Gastroesophageal sphincter (tissue), 4 donors: ENCODE results near the gene FRG2B. TPM values are rescaled to one million over a fixed set of nuclear protein-coding genes. Genes with fewer than 3 reads are reported as not detected.
"Not testable (repeated sequence)": the region's sequence is repeated elsewhere in the genome, so short reads cannot be mapped to it uniquely, and the experiment has no call there.

Experiments
- ATAC-seq: fragments of 150-250 bp; one replicate; pipeline ENCODE4 v1.9.1; 2016; ENCODE audit warnings: mild to moderate bottlenecking, moderate library complexity
- H3K27ac ChIP-seq, 4 donors: fragments of 200-600 bp; sonication (generic) in 3 of 4; 1 replicate in 3 of 4; 2 replicates in 1 of 4; pipeline ENCODE4 v1.5.1; 2016 to 2019
- H3K27me3 ChIP-seq: fragments of 200-600 bp; sonication (generic); one replicate; pipeline ENCODE4 v1.5.1; 2019
- H3K36me3 ChIP-seq, 2 donors: fragments of 200-600 bp; sonication (generic); one replicate each; pipeline ENCODE4 v1.5.1; 2019; ENCODE audit warnings: control low read depth in 1 of 2
- H3K4me1 ChIP-seq, 3 donors: fragments of 200-600 bp; sonication (generic); 1 replicate in 2 of 3; 2 replicates in 1 of 3; pipeline ENCODE4 v1.5.1; 2016 to 2019; ENCODE audit warnings: control low read depth in 2 of 3
- H3K4me3 ChIP-seq, 2 donors: fragments of 200-600 bp; sonication (generic); one replicate each; pipeline ENCODE4 v1.5.1; 2019; ENCODE audit warnings: mild to moderate bottlenecking in 1 of 2, moderate library complexity in 1 of 2
- H3K9me3 ChIP-seq, 3 donors: fragments of 200-600 bp; sonication (generic); one replicate each; pipeline ENCODE4 v1.5.1; 2017 to 2019; ENCODE audit warnings: control low read depth in 2 of 3
- EP300 ChIP-seq: sonication (generic); formaldehyde crosslinking; IDR thresholded peaks from one replicate; pipeline ENCODE4 v1.6.1; 2017; ENCODE audit warnings: antibody characterized with exemption, mild to moderate bottlenecking
- POLR2A ChIP-seq, 2 donors: fragments of 450-650 bp; IDR thresholded peaks; one replicate each; pipeline ENCODE4 v1.6.1; 2017; ENCODE audit warnings: antibody characterized with exemption in 2 of 2, mild to moderate bottlenecking in 2 of 2, moderate library complexity in 1 of 2
- POLR2AphosphoS5 ChIP-seq: sonication (generic); formaldehyde crosslinking; IDR thresholded peaks from one replicate; pipeline ENCODE4 v1.6.1; 2017; ENCODE audit warnings: antibody characterized with exemption
- WGBS, 2 donors: methylation state at CpG; one replicate each; pipeline ENCODE4 v1.1.5; 2018; ENCODE audit warnings: low coverage in 1 of 2; 5-methylcytosine and 5-hydroxymethylcytosine counted together
- total RNA-seq, 4 donors: library from RNA; depleted of rRNA; stranded (reverse); fragments of >200 nt; gene quantifications; one replicate each; pipeline ENCODE4 v1.1.0, GENCODE V29; 2016
- TF ChIP-seq, protein P1 (sequence below), 4 experiments: fragments of 200-600 bp in 2 of 4; fragments of 450-650 bp in 2 of 4; sonication (generic) in 1 of 4; IDR thresholded peaks; one replicate each; pipeline ENCODE4 v1.5.1; 2017 to 2019; ENCODE audit warnings: antibody characterized with exemption in 4 of 4, mild to moderate bottlenecking in 2 of 4, moderate library complexity in 2 of 4

Gene FRG2B
- total RNA-seq, 4 donors from 2014 or later, result not detected

DNA sequence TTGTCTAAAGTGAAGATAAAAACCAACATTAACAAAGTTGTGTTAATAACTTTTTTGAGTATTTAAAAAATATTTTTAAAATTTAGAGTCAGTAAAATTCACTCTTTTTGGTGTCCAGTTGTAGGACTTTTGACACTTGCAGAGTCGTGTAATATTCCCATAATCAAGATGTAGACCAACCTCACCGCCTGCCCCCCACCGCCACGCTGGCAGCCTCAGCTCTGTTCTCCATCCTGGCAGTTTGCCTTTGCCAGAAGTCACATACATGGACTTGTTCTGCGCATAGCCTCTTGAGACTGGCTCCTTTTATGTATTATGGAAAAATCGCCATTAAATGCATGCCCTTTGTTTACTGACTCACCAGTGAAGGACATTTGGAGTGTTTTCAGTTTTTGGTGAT, 33.9 kb downstream of the FRG2B start:
- no peaks in the 10 kb centered on the region for H3K4me1 ChIP-seq
- TF ChIP-seq EP300, result no peak
- no peak for TF ChIP-seq POLR2AphosphoS5
- TF ChIP-seq, protein P1, sequence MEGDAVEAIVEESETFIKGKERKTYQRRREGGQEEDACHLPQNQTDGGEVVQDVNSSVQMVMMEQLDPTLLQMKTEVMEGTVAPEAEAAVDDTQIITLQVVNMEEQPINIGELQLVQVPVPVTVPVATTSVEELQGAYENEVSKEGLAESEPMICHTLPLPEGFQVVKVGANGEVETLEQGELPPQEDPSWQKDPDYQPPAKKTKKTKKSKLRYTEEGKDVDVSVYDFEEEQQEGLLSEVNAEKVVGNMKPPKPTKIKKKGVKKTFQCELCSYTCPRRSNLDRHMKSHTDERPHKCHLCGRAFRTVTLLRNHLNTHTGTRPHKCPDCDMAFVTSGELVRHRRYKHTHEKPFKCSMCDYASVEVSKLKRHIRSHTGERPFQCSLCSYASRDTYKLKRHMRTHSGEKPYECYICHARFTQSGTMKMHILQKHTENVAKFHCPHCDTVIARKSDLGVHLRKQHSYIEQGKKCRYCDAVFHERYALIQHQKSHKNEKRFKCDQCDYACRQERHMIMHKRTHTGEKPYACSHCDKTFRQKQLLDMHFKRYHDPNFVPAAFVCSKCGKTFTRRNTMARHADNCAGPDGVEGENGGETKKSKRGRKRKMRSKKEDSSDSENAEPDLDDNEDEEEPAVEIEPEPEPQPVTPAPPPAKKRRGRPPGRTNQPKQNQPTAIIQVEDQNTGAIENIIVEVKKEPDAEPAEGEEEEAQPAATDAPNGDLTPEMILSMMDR (IDR thresholded peaks at IDR 0.05), result no peak
- no peak for TF ChIP-seq POLR2A (IDR thresholded peaks at IDR 0.05)
- peaks cover 53% of the 10 kb centered on the region for H3K27me3 ChIP-seq
- no peak for ATAC-seq
- H3K9me3 ChIP-seq, result no peaks in the 10 kb centered on the region
- WGBS, 2 donors, result 55 to 74% methylated on average over 5 to 6 of the region's 6 CpGs
- no peaks in the 10 kb centered on the region for H3K36me3 ChIP-seq
- H3K27ac ChIP-seq, result no peak overlapping the region
- no peak overlapping the region for H3K4me3 ChIP-seq

- 60% methylated on average over 1 of the region's 10 CpGs; no CpG with 5 or more reads in 1 of the 2 donors for WGBS, 2 donors
These were observed 35.6 kb downstream of the FRG2B start for GRCh38 chr10:133590970-133591359.

DNA sequence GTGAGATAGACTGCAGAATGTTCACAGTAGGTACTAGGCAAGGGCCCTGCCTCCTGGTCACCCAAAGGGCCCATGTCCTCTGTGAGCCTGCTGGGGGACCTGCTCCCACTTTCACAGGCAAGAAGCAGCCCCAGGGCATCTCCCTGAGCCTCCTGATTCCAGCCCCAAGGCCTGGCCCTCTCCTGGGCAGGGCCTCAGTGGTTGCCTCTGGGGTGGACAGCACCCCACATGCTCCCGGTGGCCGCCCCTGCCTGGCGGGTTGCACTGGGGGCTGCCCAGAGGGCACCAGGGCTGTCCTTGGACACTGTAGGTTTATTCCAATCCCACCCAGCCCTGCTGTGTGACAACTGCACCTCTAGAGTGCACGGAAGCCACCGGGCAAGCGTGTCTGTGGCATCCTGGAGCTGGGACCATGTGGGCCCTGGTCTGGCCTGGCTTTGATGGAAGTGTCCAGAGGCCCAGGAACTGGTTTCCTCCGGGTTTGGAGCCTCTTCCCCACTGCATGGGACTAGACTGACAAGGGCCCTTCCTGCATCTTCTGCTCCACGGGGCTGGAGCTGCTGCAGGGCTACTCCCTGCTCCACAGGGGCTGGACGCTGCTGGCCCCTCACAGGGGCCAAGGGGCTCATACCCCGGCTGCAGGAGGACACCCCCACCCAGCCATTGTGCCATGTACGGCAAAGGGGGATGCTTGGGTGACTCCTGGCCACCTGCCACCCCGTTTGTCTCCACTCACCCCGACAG, 36.2 kb downstream of the FRG2B start:
- Histone ChIP-seq H3K36me3 (no peaks in the 10 kb centered on the region), H3K9me3 (peaks cover 0 to under 1% (median 0%) of the 10 kb centered on the region in 3 donors), H3K4me1 (no peaks in the 10 kb centered on the region), H3K27ac (no peak overlapping the region), H3K27me3 (peaks cover 43% of the 10 kb centered on the region), H3K4me3 (no peak overlapping the region)
- no CpG with 5 or more reads among the region's 13 CpGs for WGBS, 2 donors
- TF ChIP-seq, protein P1 (IDR thresholded peaks at IDR 0.05), result no peak
- TF ChIP-seq POLR2A (IDR thresholded peaks at IDR 0.05) (no peak), POLR2AphosphoS5 (no peak)
- ATAC-seq, result no peak

More at GRCh38 chr10:133590970-133591359, 35.6 kb downstream of the FRG2B start:
- no peak for ATAC-seq
- no peaks in the 10 kb centered on the region for H3K4me1 ChIP-seq
- no peaks in the 10 kb centered on the region for H3K36me3 ChIP-seq
- no peaks in the 10 kb centered on the region for H3K9me3 ChIP-seq
- no peak overlapping the region for H3K4me3 ChIP-seq
- H3K27ac ChIP-seq, result no peak overlapping the region
- TF ChIP-seq, protein P1 (IDR thresholded peaks at IDR 0.05), result no peak
- H3K27me3 ChIP-seq, result peaks cover 43% of the 10 kb centered on the region

GRCh38 chr10:133577037-133577436, 49.6 kb downstream of the FRG2B start:
- not testable (repeated sequence) for ATAC-seq, H3K27ac ChIP-seq, H3K4me1 ChIP-seq, H3K36me3 ChIP-seq, H3K4me3 ChIP-seq
- H3K27me3 ChIP-seq, result peaks cover 11% of the 10 kb centered on the region
- no CpG with 5 or more reads among the region's 31 CpGs for WGBS, 2 donors
- H3K9me3 ChIP-seq, result peaks cover 0 to 50% (median 2%) of the 10 kb centered on the region in 3 donors

Other genes with a start within 250 kb of the FRG2B start
- gene PAOX, start 247.5 kb downstream of the FRG2B start, total RNA-seq, result 10 to 100 TPM in 2 of 4 donors, 1 to 10 TPM in 2; 7.1 to 14.5 (median 9.6) TPM
- 10 to 100 TPM; 13.2 to 25.9 (median 18.4) TPM for gene MTG1, start 232.6 kb downstream of the FRG2B start, total RNA-seq
- under 1 TPM in 2 of 4 donors, not detected in 2; 0.12 to 0.35 TPM for gene SPRN, start 202.2 kb downstream of the FRG2B start, total RNA-seq
- gene SCART1, start 172.8 kb downstream of the FRG2B start, total RNA-seq, result 1 to 10 TPM in 3 of 4 donors, under 1 TPM in 1; 0.27 to 3.9 (median 2.0) TPM
- gene CYP2E1, start 99.4 kb downstream of the FRG2B start, total RNA-seq, result 1 to 10 TPM in 3 of 4 donors, under 1 TPM in 1; 0.22 to 3.1 (median 1.8) TPM
- 10 to 100 TPM in 1 of 4 donors, under 1 TPM in 1, not detected in 2; 0.39 to 10.4 TPM for gene SYCE1, start 61.2 kb downstream of the FRG2B start, total RNA-seq